ENCODE measurements around the gene SHISA6.

Gene SHISA6

DNA sequence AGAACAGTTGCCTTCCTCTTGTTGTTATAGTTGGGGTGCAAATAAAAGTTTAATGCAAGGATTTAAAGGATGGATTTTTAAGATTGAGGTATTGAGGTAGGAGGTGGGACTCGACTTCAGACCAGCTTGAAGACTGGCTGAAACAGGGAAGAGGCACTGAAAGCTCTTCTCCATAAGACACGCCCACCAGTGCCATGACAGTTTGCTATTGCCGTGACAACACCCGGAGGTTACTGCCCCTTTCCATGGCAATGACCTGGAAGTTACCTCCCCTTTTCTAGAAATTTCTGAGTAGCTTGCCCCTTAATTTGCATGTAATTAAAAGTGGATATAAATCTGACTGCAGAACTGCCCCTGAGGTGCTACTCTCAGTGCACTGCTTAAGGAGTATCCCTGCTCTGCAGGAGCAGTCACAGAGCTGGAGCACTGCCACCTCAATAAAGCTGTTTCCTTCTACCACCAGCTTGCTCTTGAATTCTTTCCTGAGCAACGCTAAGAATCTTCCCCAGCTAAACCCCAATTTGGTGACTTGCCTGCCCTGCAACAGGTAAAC, 122.6 kb downstream of the SHISA6 start:
- TF ChIP-seq CTCF (conservative IDR thresholded peaks at IDR 0.05; ENCODE audit: low read depth, low read length) = no peak
- no peak for DNase-seq (ENCODE audit: low read depth)
- H3K4me3 ChIP-seq (ENCODE audit: low read length) = no peak overlapping the region

GRCh38 chr17:11366272-11366850, 125.3 kb downstream of the SHISA6 start:
- no peak for TF ChIP-seq CTCF (conservative IDR thresholded peaks at IDR 0.05; ENCODE audit: low read depth, low read length)

GRCh38 chr17:11369575-11369974, 128.6 kb downstream of the SHISA6 start:
- H3K4me3 ChIP-seq (ENCODE audit: low read length) = no peak overlapping the region
- no peak for DNase-seq (ENCODE audit: low read depth)
- no peak for TF ChIP-seq CTCF (conservative IDR thresholded peaks at IDR 0.05; ENCODE audit: low read depth, low read length)

More at GRCh38 chr17:11366272-11366850, 125.3 kb downstream of the SHISA6 start:
- DNase-seq (ENCODE audit: low read depth) = no peak
- no peak overlapping the region for H3K4me3 ChIP-seq (ENCODE audit: low read length)

DNA sequence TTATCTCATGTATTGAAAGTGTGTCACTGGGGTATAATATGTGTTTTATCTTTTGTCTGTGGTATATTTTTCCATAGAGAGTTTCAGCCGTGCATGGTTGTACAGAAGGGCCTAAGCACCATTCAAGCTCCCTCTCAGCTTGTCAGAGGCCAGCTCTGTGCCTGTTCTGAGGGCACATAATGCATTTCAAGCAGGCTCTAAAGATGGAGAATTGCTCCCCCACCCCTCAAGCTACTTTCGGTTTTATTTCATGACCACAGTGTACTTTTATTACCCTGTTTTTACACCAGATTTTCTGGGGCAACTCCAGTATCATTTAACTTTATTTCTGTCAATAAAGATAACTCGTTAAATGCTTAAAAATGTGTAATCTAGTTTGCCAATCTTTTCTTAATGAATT, 131.7 kb downstream of the SHISA6 start:
- DNase-seq (ENCODE audit: low read depth) = no peak
- no peak for TF ChIP-seq CTCF (conservative IDR thresholded peaks at IDR 0.05; ENCODE audit: low read depth, low read length)
- no peak overlapping the region for H3K4me3 ChIP-seq (ENCODE audit: low read length)

- H3K4me3 ChIP-seq (ENCODE audit: low read length) = no peak overlapping the region
- DNase-seq (ENCODE audit: low read depth) = no peak
- no peak for TF ChIP-seq CTCF (conservative IDR thresholded peaks at IDR 0.05; ENCODE audit: low read depth, low read length)
Observed at GRCh38 chr17:11378506-11378905, 137.5 kb downstream of the SHISA6 start.

DNA sequence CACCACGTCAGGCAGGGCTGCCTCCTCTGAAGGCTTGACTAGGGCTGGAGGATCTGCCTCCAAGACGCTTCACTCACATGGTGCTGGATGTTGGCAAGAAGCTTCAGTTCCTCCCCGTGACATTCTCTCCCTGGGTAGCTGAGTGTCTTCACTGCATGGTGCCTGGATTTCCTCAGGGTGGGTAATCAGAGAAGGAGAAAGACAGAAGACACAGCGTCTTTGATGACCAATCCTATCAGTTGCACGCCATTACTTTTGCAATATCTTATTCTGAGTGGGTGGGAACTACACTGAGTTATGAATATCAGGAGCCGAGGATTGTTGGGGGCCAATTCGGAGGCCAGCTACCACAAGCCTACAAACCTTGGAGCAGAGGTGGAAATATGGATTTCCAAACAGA, 139.7 kb downstream of the SHISA6 start:
- no peak for TF ChIP-seq CTCF (conservative IDR thresholded peaks at IDR 0.05; ENCODE audit: low read depth, low read length)
- no peak for DNase-seq (ENCODE audit: low read depth)
- H3K4me3 ChIP-seq (ENCODE audit: low read length) = no peak overlapping the region

GRCh38 chr17:11383157-11383556, 142.1 kb downstream of the SHISA6 start:
- TF ChIP-seq CTCF (conservative IDR thresholded peaks at IDR 0.05; ENCODE audit: low read depth, low read length) = no peak
- DNase-seq (ENCODE audit: low read depth) = no peak
- no peak overlapping the region for H3K4me3 ChIP-seq (ENCODE audit: low read length)
